CD4-positive, alpha-beta memory T cell (primary cell): ENCODE data around the gene ADAMTS19. TPM values are rescaled to one million over a fixed set of nuclear protein-coding genes. Genes with fewer than 3 reads are reported as not detected.

Experiments
- CTCF ChIA-PET: fragments of 350-600 bp; sonication (Branson Sonifier 250); formaldehyde crosslinking; loops from one replicate; lab custom pipeline; 2021; ENCODE audit warnings: inconsistent platforms; ENCODE audit not compliant: partially characterized antibody; lab: Charles Lee
- POLR2A ChIA-PET: fragments of 350-600 bp; sonication (Branson Sonifier 250); formaldehyde crosslinking; loops from one replicate; lab custom pipeline; 2021; ENCODE audit not compliant: partially characterized antibody; lab: Charles Lee
- DNase-seq, 5 donors: peaks; one replicate each; pipeline versions ENCODE4 v3.0.0 to v3.0.0-alpha.2; 2020 to 2022; ENCODE audit warnings: mixed read lengths in 1 of 5
- H3K27ac ChIP-seq: one replicate; pipeline ENCODE4 v1.7.0; 2013; ENCODE audit warnings: low read depth, low read length
- H3K27me3 ChIP-seq: 2 replicates; pipeline ENCODE4 v1.7.0; 2013; ENCODE audit warnings: mild to moderate bottlenecking, low read length, moderate library complexity; ENCODE audit not compliant: insufficient read depth
- H3K36me3 ChIP-seq: 2 replicates; pipeline ENCODE4 v1.7.0; 2013; ENCODE audit warnings: mild to moderate bottlenecking, low read length, moderate library complexity; ENCODE audit not compliant: insufficient read depth
- H3K4me1 ChIP-seq: 2 replicates; pipeline ENCODE4 v1.7.0; 2013; ENCODE audit warnings: mild to moderate bottlenecking, low read length, moderate library complexity; ENCODE audit not compliant: insufficient read depth
- H3K4me3 ChIP-seq, 2 donors: one replicate each; pipeline ENCODE4 v1.7.0; 2013; ENCODE audit warnings: low read length in 2 of 2, mild to moderate bottlenecking in 1 of 2
- H3K9me3 ChIP-seq, 2 donors: one replicate each; pipeline ENCODE4 v1.7.0; 2013; ENCODE audit warnings: low read length in 2 of 2, control low read depth in 1 of 2; ENCODE audit not compliant: control insufficient read depth in 1 of 2
- H3K27ac Mint-ChIP-seq, 7 donors: one replicate each; pipeline ENCODE4 v1.8.0; 2020 to 2021; ENCODE audit warnings: mixed read lengths in 7 of 7, mild to moderate bottlenecking in 6 of 7, inconsistent platforms in 3 of 7, moderate library complexity in 3 of 7
- H3K27me3 Mint-ChIP-seq, 2 donors: one replicate each; pipeline ENCODE4 v1.8.0; 2020 to 2021; ENCODE audit warnings: mixed read lengths in 2 of 2
- H3K36me3 Mint-ChIP-seq, 2 donors: one replicate each; pipeline ENCODE4 v1.8.0; 2020 to 2021; ENCODE audit warnings: mixed read lengths in 2 of 2, inconsistent platforms in 1 of 2, mild to moderate bottlenecking in 1 of 2
- H3K4me1 Mint-ChIP-seq, 4 donors: one replicate each; pipeline ENCODE4 v1.8.0; 2020 to 2021; ENCODE audit warnings: mixed read lengths in 4 of 4, mild to moderate bottlenecking in 1 of 4
- H3K4me3 Mint-ChIP-seq, 8 donors: one replicate each; pipeline ENCODE4 v1.8.0; 2020 to 2021; ENCODE audit warnings: mixed read lengths in 8 of 8, mild to moderate bottlenecking in 7 of 8, moderate library complexity in 6 of 8, inconsistent platforms in 3 of 8
- H3K9me3 Mint-ChIP-seq, 8 donors: one replicate each; pipeline ENCODE4 v1.8.0; 2020 to 2021; ENCODE audit warnings: mixed read lengths in 8 of 8, mild to moderate bottlenecking in 5 of 8, inconsistent platforms in 3 of 8, moderate library complexity in 1 of 8
- intact Hi-C: fragments of 100-400 bp; cut with micrococcal nuclease; formaldehyde crosslinking; loops from one replicate; pipeline ENCODE4 v1.15.1; 2023
- polyA plus RNA-seq, 2 donors: library from polyadenylated mRNA; unstranded; fragments of 300-500 nt; fragmentation: Illumina TruSeq; gene quantifications; one replicate each; pipeline ENCODE4 v1.2.3, GENCODE V29; 2021
- total RNA-seq, 2 experiments: library from RNA; stranded (reverse); gene quantifications; one replicate each; pipeline ENCODE4 v1.2.3, GENCODE V29; 2021

ADAMTS19 gene
- total and polyA plus RNA-seq, 4 experiments from 2014 or later = not detected

- no peaks in the 10 kb centered on the region for H3K4me1 Mint-ChIP-seq
- CTCF ChIA-PET = no interaction called here
- H3K4me3 Mint-ChIP-seq = no peak overlapping the region
- no peaks in the 10 kb centered on the region for H3K36me3 Mint-ChIP-seq
- no peak overlapping the region for H3K4me3 ChIP-seq
- no peaks in the 10 kb centered on the region for H3K4me1 ChIP-seq
- intact Hi-C loops = no loop called here
- no peaks in the 10 kb centered on the region for H3K27me3 ChIP-seq
- POLR2A ChIA-PET = no interaction called here
- no peaks in the 10 kb centered on the region for H3K9me3 ChIP-seq
- no peaks in the 10 kb centered on the region for H3K27me3 Mint-ChIP-seq
- H3K27ac ChIP-seq = no peak overlapping the region
- DNase-seq = no peak
- H3K27ac Mint-ChIP-seq = no peak overlapping the region
- peaks cover 1 to 11% (median 4%) of the 10 kb centered on the region in 8 donors for H3K9me3 Mint-ChIP-seq
- H3K36me3 ChIP-seq = no peaks in the 10 kb centered on the region
These were observed 210.9 kb downstream of the ADAMTS19 start for GRCh38 chr5:129670957-129671500.

DNA sequence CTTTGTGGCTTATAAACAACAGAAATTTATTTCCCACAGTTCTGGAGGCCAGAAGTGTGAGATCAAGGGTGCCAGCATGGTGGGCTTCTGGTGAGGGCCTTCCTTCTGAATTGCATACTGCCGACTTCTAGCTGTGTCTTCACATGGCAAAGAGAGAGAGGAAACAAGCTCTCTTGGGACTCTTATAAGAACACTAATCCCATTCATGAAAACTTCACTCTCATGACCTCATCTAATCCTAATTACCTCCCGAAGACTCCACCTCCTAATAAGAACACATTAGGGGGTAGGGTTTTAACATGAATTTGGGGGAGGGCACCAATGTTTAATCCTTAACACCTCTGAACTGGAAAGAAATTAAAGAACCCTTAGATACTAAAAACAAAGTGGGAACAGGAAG lies 211.9 kb downstream of the ADAMTS19 start:
- H3K4me1 ChIP-seq = no peaks in the 10 kb centered on the region

DNA sequence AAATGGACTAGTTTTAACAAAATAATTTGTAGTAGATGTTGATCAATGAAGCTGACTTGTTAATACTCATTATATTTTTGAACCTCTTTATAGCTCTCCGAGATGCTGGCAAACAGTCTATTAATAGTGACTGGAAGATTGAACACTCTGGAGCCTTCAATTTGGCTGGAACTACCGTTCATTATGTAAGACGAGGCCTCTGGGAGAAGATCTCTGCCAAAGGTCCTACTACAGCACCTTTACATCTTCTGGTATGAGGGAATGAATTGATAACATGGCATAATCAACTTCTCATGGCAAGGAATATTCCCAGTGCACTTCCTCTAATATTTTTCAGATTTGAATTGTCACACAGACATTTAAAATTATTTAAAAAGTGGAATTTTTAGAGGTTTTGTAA lies 219.6 kb downstream of the ADAMTS19 start:
- H3K36me3 ChIP-seq = no peaks in the 10 kb centered on the region
- intact Hi-C loops = no loop called here
- no peaks in the 10 kb centered on the region for H3K27me3 ChIP-seq
- no peak overlapping the region for H3K27ac ChIP-seq
- H3K4me1 Mint-ChIP-seq = no peaks in the 10 kb centered on the region
- H3K9me3 Mint-ChIP-seq = peaks cover 0 to 2% (median 0%) of the 10 kb centered on the region in 8 donors
- H3K9me3 ChIP-seq = no peaks in the 10 kb centered on the region
- no peak overlapping the region for H3K4me3 Mint-ChIP-seq
- DNase-seq = no peak
- ChIA-PET POLR2A (no interaction called here), CTCF (no interaction called here)
- no peak overlapping the region for H3K4me3 ChIP-seq
- H3K27ac Mint-ChIP-seq = no peak overlapping the region
- no peaks in the 10 kb centered on the region for H3K4me1 ChIP-seq
- H3K36me3 Mint-ChIP-seq = no peaks in the 10 kb centered on the region
- peaks cover 0 to 1% of the 10 kb centered on the region in 2 donors for H3K27me3 Mint-ChIP-seq

More for the DNA sequence above, 211.9 kb downstream of the ADAMTS19 start:
- no peaks in the 10 kb centered on the region for H3K4me1 Mint-ChIP-seq
- H3K27me3 Mint-ChIP-seq = no peaks in the 10 kb centered on the region
- Histone ChIP-seq H3K27ac (no peak overlapping the region), H3K4me3 (no peak overlapping the region), H3K9me3 (no peaks in the 10 kb centered on the region), H3K27me3 (no peaks in the 10 kb centered on the region), H3K36me3 (no peaks in the 10 kb centered on the region)
- intact Hi-C loops = no loop called here
- no peak overlapping the region for H3K27ac Mint-ChIP-seq
- peaks cover 1 to 11% (median 4%) of the 10 kb centered on the region in 8 donors for H3K9me3 Mint-ChIP-seq
- DNase-seq = no peak
- ChIA-PET POLR2A (no interaction called here), CTCF (no interaction called here)
- H3K36me3 Mint-ChIP-seq = no peaks in the 10 kb centered on the region
- H3K4me3 Mint-ChIP-seq = no peak overlapping the region

- Mint-ChIP-seq H3K27me3 (peaks cover 0 to 1% of the 10 kb centered on the region in 2 donors), H3K4me3 (no peak overlapping the region), H3K9me3 (no peaks in the 10 kb centered on the region), H3K4me1 (no peaks in the 10 kb centered on the region), H3K36me3 (no peaks in the 10 kb centered on the region), H3K27ac (no peak overlapping the region)
- H3K36me3 ChIP-seq = no peaks in the 10 kb centered on the region
- intact Hi-C loops = no loop called here
- ChIA-PET POLR2A (no interaction called here), CTCF (no interaction called here)
- H3K4me1 ChIP-seq = no peaks in the 10 kb centered on the region
- no peak overlapping the region for H3K4me3 ChIP-seq
- no peak overlapping the region for H3K27ac ChIP-seq
- H3K9me3 ChIP-seq = no peaks in the 10 kb centered on the region
- no peaks in the 10 kb centered on the region for H3K27me3 ChIP-seq
- DNase-seq = no peak
These were observed 227.8 kb downstream of the ADAMTS19 start for GRCh38 chr5:129687941-129688340.

DNA sequence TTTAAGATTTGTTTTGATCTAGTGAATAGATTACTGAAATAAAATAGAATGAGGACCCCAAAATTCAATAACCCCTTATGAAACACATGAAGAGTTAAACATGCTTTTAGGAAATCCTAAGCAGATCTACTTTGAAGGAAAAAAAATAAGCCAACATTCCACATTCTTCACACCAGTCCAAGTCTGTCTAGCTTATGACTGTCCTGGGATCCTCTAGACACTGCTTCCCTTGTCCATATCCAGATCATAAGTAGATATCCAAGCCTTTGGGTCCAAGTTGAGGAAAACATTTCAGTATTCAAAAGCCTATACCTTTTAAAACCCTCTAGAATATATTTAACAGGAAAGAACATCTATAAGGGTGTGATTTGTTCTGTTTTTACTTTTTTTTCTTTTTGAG lies 228.9 kb downstream of the ADAMTS19 start:
- H3K9me3 Mint-ChIP-seq = no peaks in the 10 kb centered on the region
- Histone ChIP-seq H3K27ac (no peak overlapping the region), H3K4me3 (no peak overlapping the region), H3K4me1 (no peaks in the 10 kb centered on the region), H3K36me3 (no peaks in the 10 kb centered on the region), H3K27me3 (no peaks in the 10 kb centered on the region), H3K9me3 (no peaks in the 10 kb centered on the region)
- no peaks in the 10 kb centered on the region for H3K4me1 Mint-ChIP-seq
- no peak overlapping the region for H3K27ac Mint-ChIP-seq
- H3K4me3 Mint-ChIP-seq = no peak overlapping the region
- POLR2A ChIA-PET = no interaction called here
- H3K27me3 Mint-ChIP-seq = no peaks in the 10 kb centered on the region
- CTCF ChIA-PET = no interaction called here
- H3K36me3 Mint-ChIP-seq = no peaks in the 10 kb centered on the region
- no peak for DNase-seq
- intact Hi-C loops = no loop called here

GRCh38 chr5:129691220-129691619 lies 231.1 kb downstream of the ADAMTS19 start:
- Mint-ChIP-seq H3K4me1 (no peaks in the 10 kb centered on the region), H3K9me3 (no peaks in the 10 kb centered on the region), H3K36me3 (no peaks in the 10 kb centered on the region), H3K4me3 (no peak overlapping the region), H3K27ac (no peak overlapping the region), H3K27me3 (no peaks in the 10 kb centered on the region)
- Histone ChIP-seq H3K27ac (no peak overlapping the region), H3K9me3 (no peaks in the 10 kb centered on the region), H3K4me1 (no peaks in the 10 kb centered on the region), H3K4me3 (no peak overlapping the region), H3K36me3 (no peaks in the 10 kb centered on the region), H3K27me3 (no peaks in the 10 kb centered on the region)
- no peak for DNase-seq
- POLR2A ChIA-PET = no interaction called here
- intact Hi-C loops = no loop called here
- CTCF ChIA-PET = no interaction called here

DNA sequence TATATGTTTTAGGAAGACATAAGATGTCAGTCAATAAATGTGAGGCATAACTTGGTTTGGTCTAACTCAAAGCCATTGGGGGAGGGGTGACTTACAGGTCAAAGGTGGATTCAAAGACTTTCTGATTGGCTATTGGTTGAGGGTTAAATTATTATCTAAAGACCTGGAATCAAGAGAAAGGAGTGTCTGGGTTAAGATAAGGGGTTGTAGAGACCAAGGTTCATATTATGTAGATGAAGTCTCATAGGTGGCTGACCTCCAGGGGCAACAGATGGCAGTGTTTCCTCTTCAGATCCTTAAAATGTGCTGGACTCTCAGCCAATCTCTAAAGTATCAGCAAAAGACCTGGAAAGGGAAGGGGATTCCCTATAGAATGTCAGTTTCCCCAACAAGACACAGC lies 236.5 kb downstream of the ADAMTS19 start:
- H3K4me3 ChIP-seq = no peak overlapping the region
- H3K36me3 ChIP-seq = no peaks in the 10 kb centered on the region
- H3K4me3 Mint-ChIP-seq = no peak overlapping the region
- no peaks in the 10 kb centered on the region for H3K36me3 Mint-ChIP-seq
- H3K9me3 ChIP-seq = no peaks in the 10 kb centered on the region
- no peaks in the 10 kb centered on the region for H3K27me3 ChIP-seq
- H3K27ac ChIP-seq = no peak overlapping the region
- H3K27me3 Mint-ChIP-seq = no peaks in the 10 kb centered on the region
- H3K27ac Mint-ChIP-seq = no peak overlapping the region
- intact Hi-C loops = no loop called here
- no peaks in the 10 kb centered on the region for H3K4me1 ChIP-seq
- no peaks in the 10 kb centered on the region for H3K4me1 Mint-ChIP-seq
- peaks cover 0 to 2% (median 0%) of the 10 kb centered on the region in 8 donors for H3K9me3 Mint-ChIP-seq
- CTCF ChIA-PET = no interaction called here
- DNase-seq = no peak
- POLR2A ChIA-PET = no interaction called here

GRCh38 chr5:129698661-129699060 lies 238.6 kb downstream of the ADAMTS19 start:
- no peaks in the 10 kb centered on the region for H3K36me3 Mint-ChIP-seq
- ChIA-PET POLR2A (no interaction called here), CTCF (interaction anchor here (0.9 kb wide), 1 partner anchor 35 kb away, joined by 3 read pairs; no protein-coding TSS in a partner anchor)
- no peak overlapping the region for H3K4me3 Mint-ChIP-seq
- Histone ChIP-seq H3K27me3 (no peaks in the 10 kb centered on the region), H3K36me3 (no peaks in the 10 kb centered on the region), H3K9me3 (no peaks in the 10 kb centered on the region), H3K4me3 (no peak overlapping the region), H3K27ac (no peak overlapping the region), H3K4me1 (no peaks in the 10 kb centered on the region)
- no peaks in the 10 kb centered on the region for H3K4me1 Mint-ChIP-seq
- H3K27me3 Mint-ChIP-seq = no peaks in the 10 kb centered on the region
- no peak for DNase-seq
- intact Hi-C loops = no loop called here
- H3K9me3 Mint-ChIP-seq = peaks cover 0 to 2% (median 0%) of the 10 kb centered on the region in 8 donors
- H3K27ac Mint-ChIP-seq = no peak overlapping the region
